ENCODE data around the gene FHOD3.
"Not testable (repeated sequence)": the region's sequence is repeated elsewhere in the genome, so short reads cannot be mapped to it uniquely, and the experiment has no call there.

Gene FHOD3

DNA sequence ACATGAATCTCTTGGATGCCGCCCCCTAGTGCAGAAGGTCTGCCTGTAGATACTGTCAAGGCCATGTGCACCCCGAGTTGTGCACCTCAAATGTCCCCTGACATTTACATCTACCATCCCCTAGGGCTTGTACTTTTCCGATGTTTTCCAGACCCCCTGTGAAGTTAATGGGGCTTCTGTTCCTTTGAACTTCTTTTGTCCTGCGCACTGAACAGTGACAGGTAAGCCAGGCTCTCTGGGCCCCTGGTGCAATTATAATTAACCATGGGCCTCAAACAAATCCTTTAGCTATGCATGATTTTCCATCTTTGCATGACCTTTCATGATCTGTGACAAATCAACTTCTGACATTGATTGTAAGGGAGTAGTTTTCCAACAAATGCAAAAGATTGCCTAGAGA is 158.4 kb downstream of the FHOD3 start:
- no peak for DNase-seq

DNA sequence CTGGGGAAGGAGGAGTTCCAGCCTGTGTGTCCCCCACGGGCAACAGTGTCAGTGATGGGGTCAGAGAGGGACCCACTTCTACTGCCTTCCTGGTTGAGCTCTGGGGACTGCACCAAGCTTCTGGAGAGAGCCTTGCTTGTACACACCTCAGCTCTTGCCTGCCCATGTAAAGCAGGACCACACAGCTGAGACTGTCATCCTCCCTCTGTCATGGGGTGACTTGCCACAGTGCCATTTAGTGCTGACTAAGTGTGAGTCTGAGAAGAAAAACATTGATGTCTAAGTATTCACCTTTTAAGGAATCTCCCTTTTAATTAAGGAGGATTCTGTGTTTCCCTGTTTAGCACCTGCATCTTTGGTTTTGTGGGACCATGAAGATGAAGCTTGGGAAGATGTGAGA is 159.1 kb downstream of the FHOD3 start:
- DNase-seq: no peak

DNA sequence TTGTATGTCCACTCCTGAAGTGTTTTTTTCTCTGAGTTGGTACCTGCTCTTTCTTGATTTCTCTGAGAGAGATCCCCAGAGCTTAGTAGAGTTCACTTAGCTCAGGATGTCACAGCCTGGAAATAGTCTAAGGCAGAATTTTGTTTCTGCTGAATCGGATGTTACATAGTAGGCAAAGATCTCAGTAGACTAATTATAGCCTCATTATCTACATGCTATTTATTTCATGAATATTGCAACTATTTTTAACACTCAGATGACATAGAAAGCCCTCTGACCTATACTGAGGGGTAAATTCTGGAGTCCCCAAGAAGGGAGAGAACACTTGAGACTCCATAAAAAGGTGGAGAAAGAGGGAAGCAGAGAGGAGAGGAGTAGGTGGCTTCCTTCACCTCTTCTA is 160.2 kb downstream of the FHOD3 start:
- no peak for DNase-seq

DNA sequence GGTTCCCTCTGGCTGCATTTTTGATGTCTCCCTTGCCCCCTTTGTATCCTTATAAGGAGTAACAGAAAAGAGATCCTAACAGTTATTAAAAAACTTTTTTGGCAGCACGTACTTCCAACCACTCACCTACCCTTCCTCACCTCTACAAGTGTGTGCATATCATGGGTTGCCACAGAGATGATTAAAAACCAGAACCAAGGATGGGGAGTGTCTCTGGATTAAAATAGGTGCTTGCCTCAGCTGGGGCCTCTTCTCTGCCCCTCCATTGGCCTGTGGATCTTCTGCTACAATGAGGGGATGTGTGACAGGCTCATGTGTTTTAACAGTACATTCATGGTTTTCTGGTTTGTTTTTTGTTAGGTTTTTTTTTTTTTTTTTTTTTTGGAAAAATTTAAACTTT is 160.8 kb downstream of the FHOD3 start:
- no peak for DNase-seq

DNA sequence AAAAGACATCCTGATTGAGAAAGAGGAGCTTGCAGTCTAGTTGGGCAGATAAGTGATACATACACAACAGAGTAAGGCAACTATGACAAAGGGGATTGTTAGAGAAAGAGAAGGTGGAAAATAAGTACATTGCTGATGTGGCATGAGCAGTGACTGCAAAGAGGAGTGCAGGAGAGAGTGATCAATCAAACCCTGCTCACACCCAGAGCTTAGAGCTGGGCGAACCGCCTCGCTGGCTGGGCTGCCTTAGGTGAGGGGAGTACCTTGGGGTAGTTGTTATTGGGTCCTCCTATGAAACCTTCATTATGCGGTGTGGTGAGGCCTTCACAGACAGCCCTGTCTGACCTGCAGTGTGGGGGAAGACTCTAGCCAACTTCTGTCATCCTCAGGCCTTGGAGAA is 161.7 kb downstream of the FHOD3 start:
- no peak for DNase-seq

DNA sequence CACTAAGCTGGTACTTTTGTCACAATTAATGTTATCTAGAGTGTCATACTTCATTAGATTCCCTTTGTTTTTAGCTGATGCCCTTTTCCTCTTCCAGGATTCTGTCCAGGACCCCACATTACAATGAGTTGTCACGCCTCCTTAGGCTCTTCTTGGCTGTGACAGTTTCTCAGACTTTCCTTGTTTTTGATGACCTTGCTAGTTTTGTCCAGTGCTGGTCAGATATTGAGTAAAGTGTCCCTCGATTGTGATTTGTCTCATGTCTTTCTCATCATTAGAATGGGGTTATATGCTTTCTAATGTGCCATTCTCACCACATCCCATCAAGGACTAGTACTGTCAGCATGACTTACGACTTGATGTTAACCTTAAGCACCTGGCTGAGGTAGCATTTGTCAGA is 162.3 kb downstream of the FHOD3 start:
- DNase-seq: no peak

DNA sequence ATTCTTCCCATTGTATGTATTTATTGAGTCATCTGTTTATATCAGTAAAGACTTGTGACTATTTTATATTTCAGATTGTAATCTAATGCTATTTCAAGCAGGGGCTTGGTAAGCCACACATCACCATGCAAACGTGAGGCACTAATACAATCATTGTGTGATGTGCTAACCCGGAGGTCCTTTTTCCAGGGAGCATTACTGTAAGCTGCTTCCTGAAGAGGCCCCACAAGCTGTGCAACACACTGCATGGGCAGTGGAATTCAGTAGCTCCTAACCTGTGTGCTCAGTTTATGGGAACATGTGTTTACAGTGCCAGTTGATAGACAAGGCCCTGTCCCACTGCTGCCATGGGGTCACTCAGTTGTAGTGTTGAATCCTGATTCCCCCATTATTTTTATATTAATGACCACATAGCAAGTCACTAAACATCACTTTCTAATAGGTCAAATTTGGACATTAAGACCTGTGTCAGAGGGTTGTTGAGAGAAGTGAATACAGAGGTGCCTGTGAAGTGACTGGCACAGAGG is 162.9 kb downstream of the FHOD3 start:
- DNase-seq: no peak

- DNase-seq: no peak
These were observed 163.3 kb downstream of the FHOD3 start for GRCh38 chr18:36460854-36461253.

- DNase-seq: no peak
These were observed 164.1 kb downstream of the FHOD3 start for GRCh38 chr18:36461551-36461987.

DNA sequence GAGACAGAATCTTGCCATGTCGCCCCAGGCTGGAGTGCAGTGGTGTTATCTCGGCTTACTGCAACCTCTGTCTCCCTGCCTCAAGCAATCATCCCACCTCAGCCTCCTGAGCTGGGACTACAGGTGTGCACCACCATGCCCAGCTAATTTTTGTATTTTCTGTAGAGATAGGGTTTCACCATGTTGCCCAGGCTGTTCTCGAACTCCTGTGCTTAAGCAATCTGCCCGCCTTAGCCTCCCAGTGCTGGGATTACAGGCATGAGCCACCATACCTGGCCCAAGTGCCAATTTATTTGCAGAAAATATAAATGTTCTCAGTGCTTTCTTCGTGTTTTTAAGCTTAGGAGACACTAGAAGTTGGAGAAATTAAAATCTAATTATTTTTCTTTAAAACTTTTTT is 166.0 kb downstream of the FHOD3 start:
- not testable (repeated sequence) for DNase-seq

GRCh38 chr18:36464126-36464651 is 166.7 kb downstream of the FHOD3 start:
- DNase-seq: no peak

DNA sequence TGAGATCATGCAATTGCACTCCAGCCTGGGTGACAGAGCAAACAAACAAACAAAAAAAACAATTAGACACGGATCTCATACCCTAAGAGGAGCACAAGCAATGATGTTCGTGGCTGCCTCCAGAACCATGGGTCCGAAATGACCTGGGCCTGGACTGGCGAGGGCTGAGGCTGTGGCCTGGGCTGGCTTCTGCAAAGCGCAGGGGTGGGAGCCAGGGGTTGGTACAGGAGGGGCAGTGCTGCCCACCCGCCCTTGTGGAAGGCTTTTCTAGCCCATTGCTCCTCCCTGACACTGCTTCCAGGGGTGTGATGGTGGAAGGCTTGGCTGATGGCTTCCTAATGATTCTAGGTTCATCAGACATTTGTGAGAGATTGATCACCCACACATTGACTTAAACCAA is 167.8 kb downstream of the FHOD3 start:
- no peak for DNase-seq

GRCh38 chr18:36465970-36466369 is 168.5 kb downstream of the FHOD3 start:
- no peak for DNase-seq

GRCh38 chr18:36467614-36468013 is 170.1 kb downstream of the FHOD3 start:
- no peak for DNase-seq

- DNase-seq: no peak
These were observed 170.6 kb downstream of the FHOD3 start for GRCh38 chr18:36468161-36468560.

DNA sequence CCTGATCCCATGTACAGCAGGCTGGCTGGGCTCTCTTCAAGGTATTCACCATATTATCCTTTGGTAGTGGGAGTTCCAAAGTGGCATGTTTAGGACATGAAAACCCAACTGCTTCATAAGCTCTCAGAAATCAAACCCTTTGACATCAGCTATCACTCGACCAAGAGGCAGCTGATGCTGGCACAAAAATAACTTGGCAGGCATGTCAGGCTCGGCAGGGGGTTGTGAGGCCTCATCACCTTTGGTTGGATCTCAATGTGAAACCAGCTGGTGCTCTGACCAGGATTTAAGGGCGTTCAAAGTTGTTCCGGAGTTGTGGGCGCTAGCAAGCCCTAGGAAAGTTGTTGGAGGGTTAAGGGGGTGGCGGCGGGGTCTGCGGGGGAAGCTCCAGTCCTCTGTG is 171.9 kb downstream of the FHOD3 start:
- DNase-seq: no peak

GRCh38 chr18:36470896-36471295 is 173.4 kb downstream of the FHOD3 start:
- DNase-seq: no peak

DNA sequence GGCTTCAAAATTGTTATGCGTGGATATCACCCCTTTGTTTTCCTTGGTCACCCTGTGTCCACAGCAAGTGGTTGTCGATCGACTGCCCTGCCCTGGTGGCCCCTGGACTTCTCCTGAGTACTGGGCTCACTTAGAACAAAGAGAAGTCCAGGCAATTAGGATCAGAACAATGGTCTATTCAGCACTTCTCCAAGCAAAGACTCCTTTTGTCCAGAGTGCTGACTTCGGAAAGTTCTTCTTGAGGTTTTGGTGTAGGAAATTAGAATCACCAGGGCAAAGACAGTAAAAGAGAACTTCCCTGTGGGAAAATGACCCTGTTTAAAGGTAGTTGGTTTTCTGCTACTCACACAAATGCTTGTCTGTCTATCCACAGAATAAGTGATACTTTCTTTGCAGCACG is 173.9 kb downstream of the FHOD3 start:
- DNase-seq: no peak

GRCh38 chr18:36476433-36476832 is 178.9 kb downstream of the FHOD3 start:
- no peak for DNase-seq

- DNase-seq: no peak
These were observed 180.3 kb downstream of the FHOD3 start for GRCh38 chr18:36477776-36478175.

DNA sequence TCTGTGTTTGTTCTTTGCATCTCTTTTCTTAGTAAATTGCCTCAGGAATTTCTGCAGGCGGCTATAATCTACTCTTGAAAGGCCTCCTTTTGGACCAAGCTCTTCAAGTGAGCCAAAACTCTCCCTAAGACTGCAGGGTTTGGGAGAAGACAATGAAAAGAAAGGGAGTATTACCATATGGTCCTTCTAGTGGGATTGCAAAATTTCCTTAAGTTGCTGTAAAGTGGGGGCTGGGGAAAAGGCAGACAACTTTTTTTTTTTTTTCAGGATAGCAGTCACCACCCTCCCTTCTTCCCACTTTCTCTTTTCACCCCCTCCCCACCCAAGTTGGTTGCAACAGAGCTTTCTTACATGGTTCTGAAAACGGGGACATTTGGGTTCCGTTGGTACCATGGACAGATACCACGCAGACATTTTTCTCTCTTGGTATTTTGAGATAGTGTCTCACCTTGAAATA is 183.7 kb downstream of the FHOD3 start:
- no peak for DNase-seq

GRCh38 chr18:36481935-36482334 is 184.4 kb downstream of the FHOD3 start:
- DNase-seq: no peak

- DNase-seq: no peak
These were observed 187.1 kb downstream of the FHOD3 start for GRCh38 chr18:36484591-36484990.

- DNase-seq: no peak
These were observed 188.3 kb downstream of the FHOD3 start for GRCh38 chr18:36485772-36486171.

DNA sequence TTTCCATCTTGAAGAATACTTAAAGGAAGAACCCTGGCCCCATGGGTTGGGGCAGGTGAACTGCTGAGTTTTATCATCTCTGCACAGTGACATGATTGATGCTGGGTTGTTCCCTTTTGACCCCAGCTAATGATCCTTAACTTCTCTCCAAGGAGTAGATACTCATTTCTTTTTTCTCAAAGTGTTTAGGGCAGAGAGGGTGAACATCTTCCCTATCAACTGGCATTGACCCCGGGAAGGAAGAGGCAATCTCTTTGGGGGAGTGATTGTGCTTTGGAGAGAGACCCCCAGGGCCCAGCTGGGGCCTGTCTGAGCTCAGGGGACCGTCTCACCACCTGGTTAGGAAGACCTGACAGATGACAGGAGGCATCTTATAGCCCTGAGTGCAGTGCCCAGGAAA is 190.6 kb downstream of the FHOD3 start:
- no peak for DNase-seq

All from midbrain (tissue), 1 donor.